Measurements from ENCODE around the gene RPS23. TPM values are rescaled to one million over a fixed set of nuclear protein-coding genes. Genes with fewer than 3 reads are reported as not detected.
"Not testable (repeated sequence)": the region's sequence is repeated elsewhere in the genome, so short reads cannot be mapped to it uniquely, and the experiment has no call there.

RPS23 gene
- total RNA-seq, 1 donor from 2014 or later: 1,128 TPM

DNA sequence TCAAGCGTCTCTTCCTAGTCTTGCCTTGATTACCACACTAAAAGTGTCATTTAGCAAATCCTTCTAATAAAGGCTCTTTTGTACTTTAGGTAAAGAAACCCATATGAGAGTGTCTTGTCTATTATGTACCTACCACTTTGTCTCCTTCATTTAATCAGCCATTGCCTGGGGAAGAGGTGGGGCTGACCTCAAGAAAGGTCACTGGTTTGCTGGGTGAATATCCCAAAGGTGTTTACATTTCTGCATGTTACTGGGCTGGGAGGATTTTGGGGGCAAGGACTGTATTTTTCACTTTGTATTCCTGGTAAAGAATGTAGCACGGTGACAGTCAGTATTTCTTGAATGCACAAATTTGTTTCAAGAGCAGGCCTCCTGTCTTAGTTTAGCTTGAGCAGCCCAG is 11.9 kb upstream of the RPS23 start:
- DNase-seq (ENCODE audit: low spot score): no peak

DNA sequence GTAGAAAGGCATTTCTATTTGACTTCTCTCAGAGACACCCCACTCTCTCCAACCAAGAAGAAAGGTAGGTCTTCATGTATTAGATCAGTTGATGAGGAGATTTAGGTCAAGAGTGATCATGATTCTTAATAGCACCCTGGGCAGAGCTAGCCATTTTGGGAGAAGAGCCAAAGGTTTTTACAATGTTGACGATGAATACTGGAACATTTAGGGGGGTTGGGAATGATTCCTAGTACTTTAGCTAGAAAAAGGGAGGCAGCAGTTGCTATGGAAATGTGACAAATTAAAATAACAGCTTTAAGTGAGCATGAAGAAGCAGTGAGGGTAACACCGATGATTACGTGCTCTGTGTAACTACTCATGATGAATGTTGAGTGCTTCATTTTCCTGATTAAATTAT is 9.5 kb upstream of the RPS23 start:
- DNase-seq (ENCODE audit: low spot score): no peak

DNA sequence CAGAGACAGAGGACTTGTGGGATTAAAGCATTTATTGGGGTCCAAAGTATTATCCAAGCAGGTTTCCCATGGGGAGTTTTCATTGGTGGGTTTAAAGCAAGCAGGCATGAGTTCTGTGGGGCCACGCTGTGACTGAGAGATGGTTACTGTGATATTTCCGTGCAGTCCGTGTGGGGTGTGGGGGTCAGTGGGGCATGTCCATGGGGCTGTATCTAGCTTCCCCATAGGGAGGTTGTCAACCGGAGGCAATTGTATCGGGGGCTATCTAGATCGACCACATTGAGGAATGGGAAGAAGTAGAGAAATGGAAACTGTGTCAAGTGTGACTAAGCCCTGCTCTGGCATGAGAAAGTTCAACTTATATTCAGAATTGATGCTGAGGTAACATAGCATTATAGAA is 7.1 kb upstream of the RPS23 start:
- no peak for DNase-seq (ENCODE audit: low spot score)

DNA sequence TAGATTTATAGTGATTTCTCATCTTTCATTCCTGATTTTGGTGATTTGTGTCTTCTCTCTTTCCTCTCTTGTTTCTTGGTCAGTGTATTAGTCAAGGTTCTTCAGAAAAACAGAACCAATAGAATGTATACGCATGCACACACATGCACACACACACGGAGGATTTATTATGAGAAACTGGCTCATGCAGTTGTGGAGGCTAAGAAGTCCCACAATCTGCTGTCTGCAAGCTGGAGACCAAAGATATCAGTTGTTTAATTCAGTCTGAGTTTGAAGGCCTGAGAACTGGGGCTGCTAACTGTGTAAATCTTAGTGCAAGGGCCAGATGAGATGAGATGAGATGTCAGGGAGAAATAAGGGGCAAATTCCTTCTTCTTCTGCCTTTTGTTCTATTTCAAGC is 5.7 kb upstream of the RPS23 start:
- DNase-seq (ENCODE audit: low spot score): no peak

DNA sequence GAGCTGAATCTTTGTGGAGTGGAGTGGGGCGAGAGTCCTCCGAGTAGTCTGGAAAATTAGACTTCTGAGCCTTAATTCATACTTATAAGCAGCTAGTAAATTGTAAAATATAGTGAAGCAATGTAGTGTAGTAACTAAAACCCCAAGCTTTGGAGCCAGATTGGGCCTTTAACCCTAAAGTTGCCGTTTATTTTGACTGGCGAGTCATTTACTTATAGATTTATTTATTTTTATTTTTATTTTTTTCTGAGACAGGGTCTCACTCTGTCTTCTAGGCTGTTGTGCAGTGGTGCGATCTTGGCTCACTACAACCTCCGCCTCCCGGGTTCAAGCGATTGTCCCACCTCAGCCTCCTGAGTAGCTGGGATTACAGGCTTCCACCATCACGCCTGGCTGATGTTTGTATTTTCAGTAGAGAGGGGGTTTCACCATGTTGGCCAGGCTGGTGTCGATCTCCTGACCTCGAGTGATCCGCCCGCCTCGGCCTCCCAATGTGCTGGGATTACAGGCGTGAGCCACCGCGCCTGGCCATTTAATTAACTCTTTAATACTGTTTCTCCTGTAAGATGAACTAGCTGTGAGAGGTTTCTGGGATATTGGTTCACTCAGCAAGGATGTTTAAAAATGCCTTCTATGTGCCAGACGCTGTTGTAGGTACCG is 687 bp upstream of the RPS23 start:
- DNase-seq (ENCODE audit: low spot score): no peak

DNA sequence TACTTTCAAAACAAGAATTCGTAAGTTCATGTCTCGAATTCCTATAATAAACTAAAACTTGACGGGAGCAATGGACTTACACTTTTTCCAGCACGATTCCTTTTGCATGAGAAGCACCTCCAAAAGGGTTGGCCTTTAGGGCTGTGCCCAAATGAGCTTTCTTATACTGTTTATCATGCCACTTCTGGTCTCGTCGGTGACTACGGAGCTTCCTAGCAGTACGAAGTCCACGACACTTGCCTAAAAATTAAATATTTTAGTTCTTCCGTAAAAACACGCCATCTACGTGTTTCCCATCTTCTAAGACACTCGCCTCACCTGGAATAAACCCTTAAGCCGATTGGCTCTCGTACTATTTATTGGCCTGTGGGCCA is 554 bp downstream of the RPS23 start:
- no peak for DNase-seq (ENCODE audit: low spot score)

DNA sequence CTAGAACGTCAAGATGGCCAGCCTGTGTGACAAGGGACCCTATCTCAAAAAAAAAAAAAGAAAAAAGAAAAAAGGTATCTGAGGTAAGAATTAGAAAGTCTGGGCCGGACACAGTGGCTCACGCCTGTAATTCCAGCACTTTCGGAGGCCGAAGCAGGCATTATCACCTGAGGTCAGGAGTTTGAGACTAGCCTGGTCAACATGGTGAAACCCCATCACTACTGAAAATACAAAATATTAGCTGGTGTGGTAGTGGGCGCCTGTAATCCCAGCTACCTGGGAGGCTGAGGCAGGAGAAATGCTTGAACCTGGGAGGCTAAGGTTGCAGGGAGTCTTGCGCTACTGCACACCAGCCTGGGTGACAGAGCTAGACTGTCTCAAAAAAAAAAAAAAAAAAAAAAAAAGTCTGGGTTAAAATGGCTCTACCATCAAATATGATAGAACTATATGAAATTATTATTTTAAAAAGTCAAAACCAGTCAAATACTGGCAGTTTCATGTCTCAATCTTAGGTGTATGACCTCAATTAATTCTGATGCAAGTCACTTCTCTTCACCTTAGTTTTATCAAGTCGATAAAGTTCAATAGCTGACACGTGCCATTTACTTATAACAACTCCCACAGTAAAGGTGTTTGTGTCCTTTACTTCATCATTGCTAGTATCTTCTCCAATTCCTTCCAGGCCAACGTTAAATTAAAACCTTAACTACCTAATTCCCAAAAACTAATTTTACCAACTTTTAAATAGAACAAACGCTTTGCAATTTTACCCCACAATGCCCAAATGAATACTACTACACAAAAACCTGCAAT is 1.1 kb downstream of the RPS23 start:
- DNase-seq (ENCODE audit: low spot score): no peak

DNA sequence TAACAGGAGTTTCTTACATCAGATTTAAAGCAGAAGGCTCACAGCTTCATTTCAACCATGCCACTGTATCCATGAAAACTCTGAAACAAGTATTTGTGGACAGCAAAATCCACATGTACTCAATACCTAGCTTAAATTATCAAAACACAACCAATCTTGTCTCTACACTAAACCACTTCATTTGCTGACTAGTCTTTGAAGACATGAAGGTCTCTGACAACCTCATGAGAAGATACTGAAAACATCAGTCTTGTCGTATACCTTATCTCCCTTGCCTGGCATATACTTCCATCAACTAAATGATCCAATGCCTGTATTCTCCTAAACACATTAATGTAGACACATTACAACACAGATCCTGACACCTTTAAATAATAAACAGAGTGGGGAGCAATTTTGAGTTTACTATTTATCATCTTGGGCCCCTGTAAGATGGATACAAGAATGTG is 2.9 kb downstream of the RPS23 start:
- DNase-seq (ENCODE audit: low spot score): no peak

DNA sequence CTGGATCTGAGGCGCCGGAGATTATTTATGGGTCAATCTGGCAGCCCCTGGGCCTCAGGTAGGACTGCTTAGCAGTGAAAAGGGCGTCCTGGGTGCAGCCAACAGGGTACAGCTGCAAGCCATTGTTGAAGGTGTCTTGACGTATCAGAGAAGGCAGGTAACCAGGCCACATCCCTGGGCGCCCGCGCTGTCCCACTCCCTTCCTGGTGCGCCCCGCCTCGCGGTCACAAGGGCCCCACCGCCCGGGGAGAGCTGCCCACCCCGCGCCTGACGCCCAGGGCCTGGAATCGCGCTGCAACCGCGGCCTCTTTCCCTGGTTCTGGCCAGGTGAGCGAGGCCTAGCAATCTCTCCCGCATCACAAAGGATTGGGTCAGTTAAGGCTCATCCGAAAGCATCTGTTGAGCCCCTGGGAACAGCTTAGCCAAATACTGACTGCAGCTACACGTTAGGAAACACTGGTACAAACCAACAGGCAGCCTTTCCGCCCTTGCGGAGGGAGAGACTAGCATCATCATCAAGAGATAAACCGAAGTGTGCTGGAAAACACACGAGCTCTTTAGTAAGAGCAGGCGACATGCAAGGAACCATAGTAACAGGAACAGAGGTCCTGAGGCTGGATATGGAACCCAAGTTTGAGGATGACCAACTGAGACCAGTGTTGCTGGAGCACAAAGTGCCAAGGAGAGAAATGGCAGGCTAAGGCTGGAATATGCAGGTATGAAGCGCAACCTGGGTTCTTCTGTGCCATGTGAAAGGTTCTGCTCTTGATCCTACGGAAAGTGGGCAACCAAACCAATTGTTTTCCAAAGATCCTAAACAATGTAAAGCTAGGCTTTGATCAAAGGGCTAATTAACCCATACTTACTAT is 3.6 kb downstream of the RPS23 start:
- no peak for DNase-seq (ENCODE audit: low spot score)

DNA sequence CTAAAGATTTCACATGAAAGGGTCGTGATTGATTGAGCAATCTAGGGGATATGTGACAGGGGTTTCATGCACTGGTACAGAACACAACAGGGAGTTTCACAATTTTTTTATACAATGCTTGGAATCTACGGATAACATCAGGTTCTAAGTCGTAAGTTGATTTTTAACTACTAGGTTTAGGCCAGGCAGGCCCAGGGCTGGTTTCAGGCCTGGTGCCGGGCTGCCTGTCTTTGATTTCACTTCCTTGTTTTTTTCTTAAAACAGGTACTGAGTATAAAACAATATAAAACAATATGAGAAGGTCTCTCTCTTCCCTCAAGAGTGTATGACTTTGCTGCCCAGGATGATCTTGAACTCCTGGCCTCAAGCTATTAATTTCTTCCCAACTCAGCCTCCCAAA is 4.7 kb downstream of the RPS23 start:
- not testable (repeated sequence) for DNase-seq (ENCODE audit: low spot score)

DNA sequence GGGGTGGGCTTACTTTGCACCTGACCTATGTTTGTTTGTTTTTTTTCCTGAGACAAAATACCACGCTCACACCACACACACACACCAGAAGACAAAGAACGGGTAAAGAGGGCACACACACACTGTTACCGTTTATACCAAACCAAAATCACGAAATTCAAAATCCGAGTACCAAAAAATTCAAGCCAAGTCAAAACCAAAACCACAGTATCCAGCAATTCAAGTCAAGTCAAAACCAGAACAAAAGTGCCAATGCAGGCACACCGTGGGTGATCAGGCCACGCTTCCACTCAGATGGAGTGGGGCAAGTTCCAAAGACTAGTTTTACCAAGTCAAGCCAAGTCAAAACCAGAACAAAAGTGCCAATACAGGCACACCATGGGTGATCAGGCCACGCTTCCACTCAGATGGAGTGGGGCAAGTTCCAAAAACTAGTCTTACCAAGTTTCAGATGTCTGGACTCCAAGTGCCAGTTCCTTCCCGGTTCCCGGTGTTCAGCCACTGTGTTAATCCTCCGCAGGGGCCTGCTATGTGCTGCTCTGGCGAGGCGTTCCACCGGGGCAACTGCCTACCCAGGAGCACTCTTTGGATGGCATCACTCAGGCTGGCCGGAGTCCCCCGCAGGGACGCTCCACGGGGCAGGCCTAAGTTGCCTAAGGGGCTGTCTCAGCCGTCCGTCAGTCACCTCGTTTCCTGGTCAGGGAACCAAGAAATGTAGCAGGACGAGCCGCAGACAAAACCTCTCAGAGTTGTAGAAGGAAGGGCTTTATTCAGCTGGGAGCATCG is 5.4 kb downstream of the RPS23 start:
- DNase-seq (ENCODE audit: low spot score): not testable (repeated sequence)

DNA sequence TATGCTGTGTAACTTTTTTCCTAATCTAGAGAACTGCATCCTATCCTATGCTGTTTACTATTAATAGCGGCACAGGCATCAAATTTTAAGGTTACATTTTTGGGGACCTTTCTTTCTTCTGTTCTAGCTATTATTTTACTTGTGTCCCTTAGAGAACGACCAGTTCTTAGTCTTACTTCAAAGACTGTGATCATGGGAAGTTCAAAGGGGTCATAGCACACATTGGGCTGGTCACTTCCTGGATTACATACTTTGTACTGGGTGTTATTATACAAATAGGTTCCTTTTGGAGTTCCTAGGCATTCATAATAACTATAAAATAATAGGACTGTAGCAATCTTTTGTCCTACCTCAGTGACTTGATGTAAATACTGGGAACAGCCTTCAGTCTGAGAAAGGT is 8.8 kb downstream of the RPS23 start:
- DNase-seq (ENCODE audit: low spot score): not testable (repeated sequence)

DNA sequence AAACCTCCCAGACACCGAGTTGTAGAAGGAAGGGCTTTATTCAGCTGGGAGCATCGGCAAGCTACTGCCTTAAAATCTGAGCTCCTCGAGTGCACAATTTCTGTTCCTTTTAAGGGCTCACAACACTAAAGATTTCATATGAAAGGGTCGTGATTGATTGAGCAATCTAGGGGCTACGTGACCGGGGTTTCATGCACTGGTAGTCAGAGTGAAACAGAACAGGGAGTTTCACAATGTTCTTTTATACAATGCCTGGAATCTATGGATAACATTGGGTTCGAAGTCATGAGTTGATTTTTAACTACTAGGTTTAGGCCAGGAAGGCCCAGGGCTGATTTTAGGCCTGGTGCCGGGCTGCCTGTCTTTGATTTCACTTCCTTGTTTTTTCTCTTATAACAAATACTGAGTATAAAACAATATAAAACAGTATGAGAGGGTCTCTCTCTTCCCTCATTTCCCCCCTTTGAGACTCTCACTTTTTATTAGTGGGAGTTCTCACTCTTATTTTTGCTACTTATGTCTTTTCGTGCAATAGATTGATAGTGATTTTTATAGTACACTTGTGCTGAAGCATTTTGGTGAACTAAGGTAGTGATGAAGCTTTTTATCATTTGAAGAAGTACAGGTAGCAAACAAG is 10.7 kb downstream of the RPS23 start:
- DNase-seq (ENCODE audit: low spot score): not testable (repeated sequence)

DNA sequence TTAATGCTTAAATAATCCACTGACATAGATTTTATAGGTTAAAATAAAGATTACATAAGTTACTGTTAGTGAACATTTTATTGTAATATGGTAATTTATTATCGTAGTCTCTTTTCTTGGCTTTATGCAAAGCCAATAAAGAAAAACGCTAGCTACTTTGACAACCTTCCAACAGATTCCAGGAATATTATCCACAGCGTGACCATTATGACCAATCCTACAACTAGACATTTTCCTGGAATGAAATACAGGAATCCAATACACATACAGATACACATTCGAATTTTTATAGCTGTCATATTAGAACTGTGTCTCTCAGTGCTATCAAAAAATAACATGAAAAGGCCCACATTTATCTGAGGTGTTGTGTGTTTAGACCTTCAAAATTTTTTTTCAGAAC is 13.1 kb downstream of the RPS23 start:
- DNase-seq (ENCODE audit: low spot score): no peak

DNA sequence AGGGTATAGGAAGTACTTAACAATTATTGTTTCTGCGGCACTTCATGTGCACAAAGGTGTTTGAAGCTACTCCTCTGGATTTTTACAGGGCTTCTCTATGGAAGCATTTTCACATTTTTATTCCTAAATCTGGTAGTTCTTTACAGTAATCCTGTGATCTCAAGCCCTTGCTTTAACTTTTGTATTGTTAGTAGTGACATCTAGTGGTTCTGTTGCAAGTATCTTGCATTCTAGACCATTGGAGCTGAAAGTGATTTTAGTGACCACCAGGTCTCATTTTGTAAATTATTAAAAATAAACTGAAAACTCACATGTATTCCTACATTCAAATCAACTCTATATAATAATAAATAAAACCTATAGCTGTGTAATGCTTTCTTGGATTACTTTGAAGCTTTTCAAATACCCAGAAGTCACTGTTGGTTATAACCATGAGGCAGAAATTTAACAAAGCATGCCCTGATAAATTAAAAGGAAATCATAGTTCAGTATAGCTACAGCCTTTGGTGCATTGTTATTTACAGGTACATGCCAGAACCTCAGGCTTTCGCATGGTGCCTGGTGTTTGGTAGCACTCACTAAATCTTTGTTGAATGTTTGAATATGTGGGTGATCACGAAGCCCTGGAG is 18.9 kb downstream of the RPS23 start:
- no peak for DNase-seq (ENCODE audit: low spot score)

DNA sequence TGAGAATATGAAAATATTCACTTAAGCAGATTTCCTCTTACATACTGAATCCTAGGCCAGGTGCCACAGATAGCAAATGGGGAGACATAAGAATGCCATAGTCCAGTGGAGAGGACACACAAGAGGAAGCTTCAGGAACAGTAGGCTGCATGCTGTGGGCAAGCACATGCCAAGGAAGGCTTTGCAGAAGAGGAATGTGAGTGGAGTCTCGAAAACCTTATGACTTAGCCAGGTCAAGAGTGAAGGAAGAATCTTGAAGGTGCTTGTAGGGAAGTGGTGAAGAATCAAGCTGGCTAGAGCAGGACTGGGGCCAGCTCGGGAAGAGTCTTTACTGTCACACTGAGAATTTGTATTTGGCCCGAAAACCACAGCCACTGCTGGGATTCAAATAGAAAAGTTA is 20.4 kb downstream of the RPS23 start:
- DNase-seq (ENCODE audit: low spot score): no peak

DNA sequence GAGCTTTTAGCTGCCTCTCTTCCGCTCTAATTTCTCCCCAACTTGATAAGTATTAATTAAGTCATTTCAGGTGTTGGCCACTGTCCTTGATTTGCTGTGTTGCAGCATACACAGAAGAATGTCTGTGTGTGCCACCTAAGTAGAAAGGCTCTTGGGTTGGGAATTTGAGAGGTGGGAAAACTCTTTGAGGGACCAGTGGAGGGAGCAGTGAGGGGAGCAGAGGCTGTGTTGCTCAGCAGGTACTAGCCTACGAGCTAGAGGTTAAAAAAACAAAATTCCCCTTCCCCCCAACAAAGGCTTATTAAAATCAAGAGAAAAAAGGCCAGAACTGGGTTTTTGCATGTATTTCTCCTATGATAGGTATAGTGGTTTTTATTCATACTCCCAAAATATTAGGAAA is 20.9 kb downstream of the RPS23 start:
- DNase-seq (ENCODE audit: low spot score): no peak

DNA sequence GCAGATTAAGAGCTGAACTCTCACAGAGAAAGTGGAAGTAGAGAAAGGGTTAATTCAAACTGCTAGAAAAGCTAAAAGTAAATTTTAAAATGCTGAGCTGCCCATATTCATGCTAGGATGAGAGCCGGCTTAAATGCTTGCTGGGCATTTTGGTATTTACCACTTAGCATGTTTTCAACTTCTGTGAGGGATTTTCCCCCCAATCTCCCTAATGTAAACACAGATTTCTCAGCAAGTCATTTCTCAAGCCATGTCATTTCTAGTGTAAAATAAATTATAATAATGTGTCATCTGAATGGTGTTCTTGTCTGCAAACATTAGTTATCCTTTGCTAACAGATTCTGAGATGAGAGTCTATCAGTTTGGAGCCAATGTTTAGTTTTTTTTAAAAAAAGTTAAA is 22.3 kb downstream of the RPS23 start:
- no peak for DNase-seq (ENCODE audit: low spot score)

DNA sequence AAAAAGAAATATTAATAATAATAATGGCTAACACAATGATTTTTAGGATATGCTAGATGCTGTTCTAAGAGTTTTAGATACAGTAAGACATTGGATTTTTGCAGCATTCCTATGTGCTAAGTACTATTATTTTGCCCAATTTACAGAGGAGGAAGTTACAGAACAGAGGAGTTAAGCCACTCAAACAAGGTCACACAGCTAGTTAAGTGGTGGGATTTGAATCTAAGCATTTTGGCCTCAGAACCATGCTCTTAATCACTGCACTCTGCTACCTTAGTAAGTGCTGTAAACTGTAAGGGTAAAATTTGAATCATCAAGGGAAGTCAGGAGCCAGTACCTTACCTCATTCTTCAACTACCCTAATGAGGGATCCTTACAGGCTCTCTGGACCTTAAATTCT is 25.4 kb downstream of the RPS23 start:
- DNase-seq (ENCODE audit: low spot score): no peak

DNA sequence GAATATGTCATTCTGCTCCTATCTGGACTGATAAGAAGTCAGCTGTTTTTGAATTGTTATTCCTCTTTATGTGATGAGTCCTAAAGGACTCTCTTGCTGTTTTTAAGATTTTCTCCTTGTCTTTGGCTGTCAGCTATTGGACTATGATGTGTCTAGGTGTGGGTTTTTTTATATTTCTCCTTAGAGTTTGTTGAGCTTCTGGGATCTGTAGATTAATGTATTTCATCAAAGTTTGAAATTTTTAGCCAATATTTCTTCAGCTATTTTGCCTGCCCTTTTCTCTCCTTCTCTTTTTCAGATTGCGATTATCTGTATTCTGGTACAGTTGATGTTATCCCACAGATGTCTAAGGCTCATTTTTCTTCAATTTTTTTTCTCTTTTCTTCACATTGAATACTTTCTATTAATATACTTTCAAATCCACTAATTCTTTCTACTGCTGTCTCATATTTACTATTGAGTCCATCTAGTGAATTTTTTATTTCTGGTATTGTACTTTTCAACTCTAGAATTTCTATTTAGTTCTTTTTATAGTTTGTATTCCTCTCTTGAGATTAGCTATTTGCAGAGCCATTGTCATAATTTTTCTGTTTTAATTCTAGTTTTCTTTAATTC is 31.1 kb downstream of the RPS23 start:
- DNase-seq (ENCODE audit: low spot score): no peak
